Smooth muscle cell (in vitro differentiated cells): ENCODE results near the gene SBK2. TPM values are rescaled to one million over a fixed set of nuclear protein-coding genes. Genes with fewer than 3 reads are reported as not detected.

ENCODE experiments used
- DNase-seq: peaks from one replicate; lab custom pipeline; 2025; ENCODE audit not compliant: unreplicated experiment; lab: John Stamatoyannopoulos, UW
- H2AFZ ChIP-seq: fragments of 200-600 bp; sonication (generic); 2 replicates; pipeline ENCODE4 v1.6.0; 2016; ENCODE audit warnings: antibody characterized with exemption, low read depth, mild to moderate bottlenecking
- H3F3A ChIP-seq: fragments of 200-600 bp; sonication (generic); 2 replicates; pipeline ENCODE4 v1.6.0; 2017; ENCODE audit warnings: antibody characterized with exemption, low read depth
- H3K27ac ChIP-seq: fragments of 200-600 bp; sonication (generic); 2 replicates; pipeline ENCODE4 v1.5.1; 2016; ENCODE audit warnings: low read depth, mild to moderate bottlenecking
- H3K27me3 ChIP-seq: fragments of 200-600 bp; sonication (generic); 2 replicates; pipeline ENCODE4 v1.6.1; 2016; ENCODE audit warnings: low read depth, mild to moderate bottlenecking
- H3K36me3 ChIP-seq: fragments of 200-600 bp; sonication (generic); 2 replicates; pipeline ENCODE4 v1.5.1; 2016; ENCODE audit warnings: low read depth
- H3K4me1 ChIP-seq: fragments of 200-600 bp; sonication (generic); 2 replicates; pipeline ENCODE4 v1.5.1; 2016; ENCODE audit warnings: low read depth
- H3K4me2 ChIP-seq: fragments of 200-600 bp; sonication (generic); 2 replicates; pipeline ENCODE4 v1.6.0; 2016; ENCODE audit warnings: mild to moderate bottlenecking
- H3K4me3 ChIP-seq: fragments of 200-600 bp; sonication (generic); 2 replicates; pipeline ENCODE4 v1.5.1; 2016; ENCODE audit warnings: mild to moderate bottlenecking
- H3K79me2 ChIP-seq: fragments of 200-600 bp; sonication (generic); 2 replicates; pipeline ENCODE4 v1.6.0; 2016; ENCODE audit warnings: low read depth, mild to moderate bottlenecking
- H3K9ac ChIP-seq: fragments of 200-600 bp; sonication (generic); 2 replicates; pipeline ENCODE4 v1.6.0; 2016; ENCODE audit warnings: low read depth
- H3K9me3 ChIP-seq: fragments of 200-600 bp; sonication (generic); replicated peaks from 2 replicates; pipeline ENCODE4 v1.5.1; 2016; ENCODE audit warnings: low read depth
- H4K20me1 ChIP-seq: fragments of 200-600 bp; sonication (generic); 2 replicates; pipeline ENCODE4 v1.6.0; 2016; ENCODE audit warnings: low read depth
- WGBS: methylation state at CpG from one replicate; pipeline ENCODE4 v1.1.7; 2016; ENCODE audit warnings: low lambda C conversion rate; 5-methylcytosine and 5-hydroxymethylcytosine counted together
- polyA plus RNA-seq: library from polyadenylated mRNA; unstranded; fragments of >200 nt; fragmentation: Nextera tagmentation; extraction: Ambion mirVana; gene quantifications from 2 replicates; pipeline ENCODE4 v1.2.1, GENCODE V29; 2016
- total RNA-seq: library from RNA; depleted of rRNA; stranded (reverse); fragments of >200 nt; gene quantifications from 2 replicates; pipeline ENCODE4 v1.2.3, GENCODE V29; 2014
- TF ChIP-seq, protein P1 (sequence below): fragments of 200-600 bp; sonication (generic); IDR thresholded peaks from 2 replicates; pipeline ENCODE4 v1.5.1; 2017; ENCODE audit warnings: borderline replicate concordance, mild to moderate bottlenecking, antibody characterized with exemption; ENCODE audit not compliant: insufficient read depth, poor library complexity, severe bottlenecking

Gene SBK2
- total and polyA plus RNA-seq, 2 experiments from 2014 or later, result not detected

- Histone ChIP-seq H2AFZ (no peak overlapping the region), H3F3A (no peaks in the 10 kb centered on the region), H3K79me2 (no peaks in the 10 kb centered on the region), H3K36me3 (no peaks in the 10 kb centered on the region), H3K27me3 (no peaks in the 10 kb centered on the region), H3K4me3 (no peak overlapping the region), H3K9me3 (no peaks in the 10 kb centered on the region), H3K4me1 (peaks cover 17% of the 10 kb centered on the region), H3K9ac (no peak overlapping the region), H3K4me2 (no peak overlapping the region), H4K20me1 (no peaks in the 10 kb centered on the region), H3K27ac (no peak overlapping the region)
- TF ChIP-seq, protein P1, sequence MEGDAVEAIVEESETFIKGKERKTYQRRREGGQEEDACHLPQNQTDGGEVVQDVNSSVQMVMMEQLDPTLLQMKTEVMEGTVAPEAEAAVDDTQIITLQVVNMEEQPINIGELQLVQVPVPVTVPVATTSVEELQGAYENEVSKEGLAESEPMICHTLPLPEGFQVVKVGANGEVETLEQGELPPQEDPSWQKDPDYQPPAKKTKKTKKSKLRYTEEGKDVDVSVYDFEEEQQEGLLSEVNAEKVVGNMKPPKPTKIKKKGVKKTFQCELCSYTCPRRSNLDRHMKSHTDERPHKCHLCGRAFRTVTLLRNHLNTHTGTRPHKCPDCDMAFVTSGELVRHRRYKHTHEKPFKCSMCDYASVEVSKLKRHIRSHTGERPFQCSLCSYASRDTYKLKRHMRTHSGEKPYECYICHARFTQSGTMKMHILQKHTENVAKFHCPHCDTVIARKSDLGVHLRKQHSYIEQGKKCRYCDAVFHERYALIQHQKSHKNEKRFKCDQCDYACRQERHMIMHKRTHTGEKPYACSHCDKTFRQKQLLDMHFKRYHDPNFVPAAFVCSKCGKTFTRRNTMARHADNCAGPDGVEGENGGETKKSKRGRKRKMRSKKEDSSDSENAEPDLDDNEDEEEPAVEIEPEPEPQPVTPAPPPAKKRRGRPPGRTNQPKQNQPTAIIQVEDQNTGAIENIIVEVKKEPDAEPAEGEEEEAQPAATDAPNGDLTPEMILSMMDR, result no peak
- no peak for DNase-seq
- 89% methylated on average over 18 of the region's 24 CpGs for WGBS
Measured at GRCh38 chr19:55491546-55492360, 45.2 kb downstream of the SBK2 start.

- no peak overlapping the region for H2AFZ ChIP-seq
- no peaks in the 10 kb centered on the region for H3K27me3 ChIP-seq
- no peak for DNase-seq
- WGBS, result 91% methylated on average over 52 of the region's 52 CpGs
- no peaks in the 10 kb centered on the region for H3K36me3 ChIP-seq
- no peak overlapping the region for H3K9ac ChIP-seq
- no peaks in the 10 kb centered on the region for H4K20me1 ChIP-seq
- no peak overlapping the region for H3K4me3 ChIP-seq
- TF ChIP-seq, protein P1, result no peak
- H3K79me2 ChIP-seq, result no peaks in the 10 kb centered on the region
- H3K4me1 ChIP-seq, result peaks cover 27% of the 10 kb centered on the region
- peaks cover 5% of the 10 kb centered on the region for H3F3A ChIP-seq
- no peak overlapping the region for H3K27ac ChIP-seq
- H3K4me2 ChIP-seq, result no peak overlapping the region
- no peaks in the 10 kb centered on the region for H3K9me3 ChIP-seq
Measured at GRCh38 chr19:55490478-55491432, 46.2 kb downstream of the SBK2 start.

GRCh38 chr19:55489711-55490477, 47.0 kb downstream of the SBK2 start:
- Histone ChIP-seq H3K27me3 (no peaks in the 10 kb centered on the region), H3K9me3 (no peaks in the 10 kb centered on the region), H3K4me3 (no peak overlapping the region), H3K4me2 (no peak overlapping the region), H3K27ac (no peak overlapping the region), H2AFZ (no peak overlapping the region), H3K79me2 (peaks cover 7% of the 10 kb centered on the region), H3K9ac (no peak overlapping the region), H4K20me1 (no peaks in the 10 kb centered on the region), H3K36me3 (no peaks in the 10 kb centered on the region), H3F3A (peaks cover 12% of the 10 kb centered on the region), H3K4me1 (peaks cover 32% of the 10 kb centered on the region)
- DNase-seq, result no peak
- TF ChIP-seq, protein P1, result no peak
- 94% methylated on average over 14 of the region's 21 CpGs for WGBS
